Measurements from ENCODE around the gene CYP3A5.

CYP3A5 gene

DNA sequence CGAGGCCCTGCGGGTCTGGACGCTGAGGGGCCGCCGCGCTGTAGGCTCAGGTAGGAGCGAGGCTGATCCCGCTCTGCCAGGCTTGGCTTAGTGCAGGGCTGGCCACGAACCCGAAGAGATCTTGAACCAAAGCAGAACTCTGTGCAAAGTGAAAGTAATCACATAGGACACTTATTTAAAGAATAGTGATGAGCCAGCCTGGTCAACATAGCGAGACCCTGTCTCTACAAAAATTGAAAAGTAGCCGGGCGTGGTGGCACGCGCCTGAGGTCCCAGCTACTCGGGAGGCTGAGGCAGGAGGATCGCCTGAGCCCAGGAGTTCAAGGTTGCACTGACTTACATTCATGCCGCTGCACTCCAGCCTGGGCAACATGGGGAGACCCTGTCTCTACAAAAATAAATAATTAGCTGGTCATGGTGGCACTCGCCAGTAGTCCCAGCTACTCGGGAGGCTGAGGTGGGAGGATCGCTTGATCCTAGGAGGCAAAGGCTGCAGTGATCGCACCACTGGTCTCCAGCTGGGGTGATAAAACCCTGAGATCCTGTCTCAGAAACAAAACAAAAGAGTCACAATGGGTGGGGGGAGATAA lies 62.5 kb downstream of the CYP3A5 start:
- DNase-seq (ENCODE audit: low read depth) = no peak
- TF ChIP-seq, protein P1, sequence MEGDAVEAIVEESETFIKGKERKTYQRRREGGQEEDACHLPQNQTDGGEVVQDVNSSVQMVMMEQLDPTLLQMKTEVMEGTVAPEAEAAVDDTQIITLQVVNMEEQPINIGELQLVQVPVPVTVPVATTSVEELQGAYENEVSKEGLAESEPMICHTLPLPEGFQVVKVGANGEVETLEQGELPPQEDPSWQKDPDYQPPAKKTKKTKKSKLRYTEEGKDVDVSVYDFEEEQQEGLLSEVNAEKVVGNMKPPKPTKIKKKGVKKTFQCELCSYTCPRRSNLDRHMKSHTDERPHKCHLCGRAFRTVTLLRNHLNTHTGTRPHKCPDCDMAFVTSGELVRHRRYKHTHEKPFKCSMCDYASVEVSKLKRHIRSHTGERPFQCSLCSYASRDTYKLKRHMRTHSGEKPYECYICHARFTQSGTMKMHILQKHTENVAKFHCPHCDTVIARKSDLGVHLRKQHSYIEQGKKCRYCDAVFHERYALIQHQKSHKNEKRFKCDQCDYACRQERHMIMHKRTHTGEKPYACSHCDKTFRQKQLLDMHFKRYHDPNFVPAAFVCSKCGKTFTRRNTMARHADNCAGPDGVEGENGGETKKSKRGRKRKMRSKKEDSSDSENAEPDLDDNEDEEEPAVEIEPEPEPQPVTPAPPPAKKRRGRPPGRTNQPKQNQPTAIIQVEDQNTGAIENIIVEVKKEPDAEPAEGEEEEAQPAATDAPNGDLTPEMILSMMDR (conservative IDR thresholded peaks at IDR 0.05; ENCODE audit: low read depth, low read length) = no peak
- H3K4me3 ChIP-seq (ENCODE audit: low read length) = peak overlapping the region; percentile 93

DNA sequence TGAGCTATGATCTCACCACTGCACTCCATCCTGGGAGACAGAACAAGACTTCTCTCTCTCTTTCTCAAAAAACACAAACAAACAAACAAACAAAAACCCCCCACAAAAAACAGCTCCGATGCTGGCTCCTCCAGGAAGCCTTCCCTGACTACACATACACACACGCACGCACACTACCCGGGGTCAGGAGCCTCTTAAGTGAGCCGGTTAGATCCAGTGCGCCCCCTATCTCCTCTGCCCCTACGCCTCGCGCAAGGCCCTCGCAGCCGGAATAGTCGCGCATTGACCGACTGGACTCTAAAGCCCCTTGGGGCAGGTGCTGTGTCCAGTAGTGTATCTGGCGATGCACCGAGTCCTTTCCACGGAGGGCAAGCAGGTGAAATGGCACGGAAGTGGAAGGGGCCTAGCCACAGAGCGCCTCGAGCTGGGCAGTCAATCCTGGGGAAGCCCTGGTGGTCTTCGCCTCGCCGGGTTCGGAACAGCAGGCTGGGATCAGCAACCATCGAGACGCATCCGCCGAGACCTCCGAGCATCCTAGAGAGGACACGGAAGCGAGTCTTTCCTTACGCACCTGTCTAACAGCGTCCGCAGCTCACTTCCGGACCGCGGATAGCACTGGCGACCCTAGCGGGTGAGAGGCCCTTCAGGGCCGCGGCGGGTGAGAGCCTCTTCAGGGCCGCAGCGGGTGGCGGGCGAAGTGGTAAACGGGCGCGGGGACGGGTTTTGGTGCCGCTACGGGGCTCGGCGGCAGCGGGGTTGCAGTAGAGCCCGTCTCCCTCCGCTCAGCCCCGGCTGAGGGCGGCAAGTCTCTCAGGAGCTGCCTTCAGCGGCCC lies 63.2 kb downstream of the CYP3A5 start, which contains the start of gene ZSCAN25:
TSS of gene ZSCAN25 (plus strand) at position 588 of the 833 bp plus-strand sequence. CDS start 2,661 bp downstream, outside the sequence.
- H3K4me3 ChIP-seq (ENCODE audit: low read length) = peak within 1 kb of the TSS; percentile 93
- TF ChIP-seq, protein P1 (conservative IDR thresholded peaks at IDR 0.05; ENCODE audit: low read depth, low read length) = peak; percentile 68
- peak; percentile 86 for DNase-seq (ENCODE audit: low read depth)

DNA sequence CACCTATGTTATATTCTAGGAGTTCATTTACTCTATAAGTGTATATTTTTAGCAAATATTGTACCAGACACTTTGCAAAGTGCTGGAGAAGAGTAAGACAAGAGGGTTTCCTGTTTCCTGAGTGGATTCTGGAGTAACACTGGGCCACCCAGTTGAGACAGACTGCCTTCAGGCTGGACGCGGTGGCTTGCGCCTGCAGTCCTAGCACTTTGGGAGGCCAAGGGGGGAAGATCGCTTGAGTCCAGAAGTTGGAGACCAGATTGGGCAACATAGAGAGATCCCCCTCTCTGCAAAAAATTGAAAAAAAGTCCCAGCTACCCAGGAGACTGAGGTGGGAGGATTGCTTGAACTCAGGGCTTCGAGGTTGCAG lies 63.8 kb downstream of the CYP3A5 start:
- TF ChIP-seq, protein P1 (conservative IDR thresholded peaks at IDR 0.05; ENCODE audit: low read depth, low read length) = no peak

DNA sequence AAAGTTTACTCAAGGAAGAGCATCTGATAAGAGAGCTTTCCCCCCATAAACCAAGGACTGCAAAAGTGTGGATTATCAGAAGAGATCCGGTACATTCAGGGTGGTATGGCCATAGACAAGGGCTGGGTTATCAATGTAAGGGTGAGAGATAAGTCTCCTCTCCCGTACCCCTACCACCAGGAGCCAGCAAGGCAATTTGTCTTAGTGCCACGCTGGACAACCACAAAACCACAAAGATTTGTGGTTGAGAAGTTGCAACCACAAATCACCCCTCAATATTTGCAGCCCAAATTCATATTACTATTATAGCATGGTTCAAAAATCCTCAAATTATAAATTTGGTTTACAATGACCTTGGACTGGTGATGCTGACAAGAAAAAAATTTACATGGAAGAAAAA lies 65.3 kb downstream of the CYP3A5 start:
- no peak for DNase-seq (ENCODE audit: low read depth)

More for the DNA sequence above, 63.8 kb downstream of the CYP3A5 start:
- peak overlapping the region; percentile 93 for H3K4me3 ChIP-seq (ENCODE audit: low read length)
- no peak for DNase-seq (ENCODE audit: low read depth)

DNA sequence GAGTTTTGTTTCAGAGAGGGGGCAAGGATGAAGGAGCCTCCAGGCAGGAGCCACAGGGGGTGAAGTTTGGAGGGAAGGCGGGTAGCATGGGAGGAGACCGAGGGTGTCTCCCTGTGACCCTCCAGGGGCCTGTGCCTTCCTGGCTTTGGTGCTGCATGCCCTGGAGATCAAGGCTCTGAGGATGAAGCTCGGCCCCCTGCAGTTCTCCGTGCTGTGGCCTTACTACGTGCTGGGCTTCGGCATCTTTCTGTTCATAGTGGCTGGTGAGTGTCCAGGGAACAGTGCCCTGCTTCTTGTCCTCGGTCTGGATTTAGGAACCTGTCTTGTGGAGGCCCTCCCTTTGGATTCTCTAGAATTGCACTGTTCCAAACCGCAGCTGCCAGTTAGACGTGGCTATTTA lies 72.2 kb downstream of the CYP3A5 start:
- no peak overlapping the region for H3K4me3 ChIP-seq (ENCODE audit: low read length)
- DNase-seq (ENCODE audit: low read depth) = no peak
- TF ChIP-seq, protein P1 (conservative IDR thresholded peaks at IDR 0.05; ENCODE audit: low read depth, low read length) = no peak

More for the DNA sequence above, 65.3 kb downstream of the CYP3A5 start:
- H3K4me3 ChIP-seq (ENCODE audit: low read length) = no peak overlapping the region
- TF ChIP-seq, protein P1 (conservative IDR thresholded peaks at IDR 0.05; ENCODE audit: low read depth, low read length) = no peak

- no peak overlapping the region for H3K4me3 ChIP-seq (ENCODE audit: low read length)
- DNase-seq (ENCODE audit: low read depth) = no peak
- TF ChIP-seq, protein P1 (conservative IDR thresholded peaks at IDR 0.05; ENCODE audit: low read depth, low read length) = no peak
Observed at GRCh38 chr7:99606531-99606930, 73.3 kb downstream of the CYP3A5 start.

Data from retinal pigment epithelial cell (primary cell).